Loucy (cell line): ENCODE data around the gene VAV3.

Source experiments
- CTCF ChIP-seq: fragments of 200-600 bp; sonication (generic); conservative IDR thresholded peaks from 2 replicates; pipeline ENCODE4 v1.5.1; 2014; ENCODE audit warnings: mild to moderate bottlenecking, antibody characterized with exemption, low read length
- EZH2phosphoT487 ChIP-seq: fragments of 200-600 bp; IDR thresholded peaks from 2 replicates; pipeline ENCODE4 v1.6.1; 2018; ENCODE audit warnings: antibody characterized with exemption, mild to moderate bottlenecking, moderate library complexity, borderline replicate concordance

- TF ChIP-seq CTCF = no peak
- no peak for TF ChIP-seq EZH2phosphoT487
Measured at GRCh38 chr1:107633596-107633995, 331.4 kb downstream of the VAV3 start.
